ENCODE measurements around the gene STPG1. TPM values are rescaled to one million over a fixed set of nuclear protein-coding genes. Genes with fewer than 3 reads are reported as not detected.

STPG1 gene
- total RNA-seq, 1 donor from 2014 or later: 16.7 TPM

GRCh38 chr1:24443241-24443656 is 29.7 kb upstream of the STPG1 start:
- DNase-seq (ENCODE audit: low spot score, unreplicated experiment): no peak
- Mint-ChIP-seq H3K4me3 (ENCODE audit: low read depth) (no peak overlapping the region), H3K9me3 (ENCODE audit: low read depth) (no peaks in the 10 kb centered on the region), H3K4me1 (ENCODE audit: low read depth) (peaks cover 9% of the 10 kb centered on the region), H3K36me3 (ENCODE audit: insufficient read depth) (peaks cover 7% of the 10 kb centered on the region), H3K27me3 (no peaks in the 10 kb centered on the region), H3K27ac (no peak overlapping the region)
- TF ChIP-seq, protein P1, sequence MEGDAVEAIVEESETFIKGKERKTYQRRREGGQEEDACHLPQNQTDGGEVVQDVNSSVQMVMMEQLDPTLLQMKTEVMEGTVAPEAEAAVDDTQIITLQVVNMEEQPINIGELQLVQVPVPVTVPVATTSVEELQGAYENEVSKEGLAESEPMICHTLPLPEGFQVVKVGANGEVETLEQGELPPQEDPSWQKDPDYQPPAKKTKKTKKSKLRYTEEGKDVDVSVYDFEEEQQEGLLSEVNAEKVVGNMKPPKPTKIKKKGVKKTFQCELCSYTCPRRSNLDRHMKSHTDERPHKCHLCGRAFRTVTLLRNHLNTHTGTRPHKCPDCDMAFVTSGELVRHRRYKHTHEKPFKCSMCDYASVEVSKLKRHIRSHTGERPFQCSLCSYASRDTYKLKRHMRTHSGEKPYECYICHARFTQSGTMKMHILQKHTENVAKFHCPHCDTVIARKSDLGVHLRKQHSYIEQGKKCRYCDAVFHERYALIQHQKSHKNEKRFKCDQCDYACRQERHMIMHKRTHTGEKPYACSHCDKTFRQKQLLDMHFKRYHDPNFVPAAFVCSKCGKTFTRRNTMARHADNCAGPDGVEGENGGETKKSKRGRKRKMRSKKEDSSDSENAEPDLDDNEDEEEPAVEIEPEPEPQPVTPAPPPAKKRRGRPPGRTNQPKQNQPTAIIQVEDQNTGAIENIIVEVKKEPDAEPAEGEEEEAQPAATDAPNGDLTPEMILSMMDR (IDR thresholded peaks at IDR 0.05; ENCODE audit: unreplicated experiment): no peak

DNA sequence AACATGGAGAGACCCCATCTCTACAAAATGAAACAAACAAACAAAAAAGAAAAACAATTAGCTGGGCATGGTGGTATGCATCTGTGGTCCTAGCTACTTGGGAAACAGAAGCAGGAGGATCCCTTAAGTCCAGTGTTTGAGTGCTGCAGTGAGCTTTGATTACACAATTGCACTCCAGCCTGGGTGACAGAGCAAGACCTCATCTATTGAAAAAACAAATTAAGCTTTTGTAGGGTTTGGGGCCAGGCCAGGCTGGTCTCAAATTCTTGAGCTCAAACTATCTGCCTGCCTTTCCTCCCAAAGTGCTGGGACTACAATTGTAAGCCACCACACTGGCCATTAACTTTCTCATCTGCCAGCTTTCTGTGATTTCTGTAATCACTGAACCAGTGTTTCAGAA is 29.2 kb upstream of the STPG1 start:
- Mint-ChIP-seq H3K4me3 (ENCODE audit: low read depth) (no peak overlapping the region), H3K4me1 (ENCODE audit: low read depth) (peaks cover 9% of the 10 kb centered on the region), H3K9me3 (ENCODE audit: low read depth) (no peaks in the 10 kb centered on the region), H3K36me3 (ENCODE audit: insufficient read depth) (peaks cover 7% of the 10 kb centered on the region), H3K27ac (no peak overlapping the region), H3K27me3 (no peaks in the 10 kb centered on the region)
- TF ChIP-seq, protein P1 (IDR thresholded peaks at IDR 0.05; ENCODE audit: unreplicated experiment): no peak
- no peak for DNase-seq (ENCODE audit: low spot score, unreplicated experiment)

DNA sequence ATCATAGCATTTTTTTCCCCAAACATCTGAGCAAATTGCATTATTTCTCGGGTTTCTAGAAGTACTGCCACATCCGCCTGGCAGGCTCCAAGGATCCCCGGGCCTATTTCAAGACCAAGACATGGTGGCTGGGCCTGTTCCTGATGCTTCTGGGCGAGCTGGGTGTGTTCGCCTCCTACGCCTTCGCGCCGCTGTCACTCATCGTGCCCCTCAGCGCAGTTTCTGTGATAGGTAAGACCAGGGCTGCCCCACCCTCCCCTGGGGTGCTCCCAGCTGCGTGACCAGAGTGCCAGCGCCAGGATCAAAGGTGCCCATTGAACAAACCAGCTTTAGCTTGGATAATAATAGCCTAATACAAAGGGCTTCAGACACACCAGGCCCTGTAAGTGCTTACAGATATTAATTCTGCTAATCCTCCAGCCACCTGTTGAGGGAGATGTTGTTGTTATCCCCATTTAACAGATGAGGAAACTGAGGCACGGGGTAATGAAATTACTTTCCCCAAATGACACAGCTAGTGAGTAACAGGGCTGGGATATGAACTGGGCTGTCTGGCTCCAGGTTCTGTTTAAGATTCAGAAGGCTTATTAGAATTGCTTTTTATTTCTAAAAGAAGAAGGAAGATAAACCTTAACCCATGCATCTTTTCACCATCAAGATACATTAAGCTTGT is 28.6 kb upstream of the STPG1 start:
- peaks cover 9% of the 10 kb centered on the region for H3K4me1 Mint-ChIP-seq (ENCODE audit: low read depth)
- peaks cover 7% of the 10 kb centered on the region for H3K36me3 Mint-ChIP-seq (ENCODE audit: insufficient read depth)
- H3K27me3 Mint-ChIP-seq: no peaks in the 10 kb centered on the region
- DNase-seq (ENCODE audit: low spot score, unreplicated experiment): no peak
- H3K9me3 Mint-ChIP-seq (ENCODE audit: low read depth): no peaks in the 10 kb centered on the region
- no peak overlapping the region for H3K4me3 Mint-ChIP-seq (ENCODE audit: low read depth)
- H3K27ac Mint-ChIP-seq: no peak overlapping the region
- TF ChIP-seq, protein P1 (IDR thresholded peaks at IDR 0.05; ENCODE audit: unreplicated experiment): no peak

DNA sequence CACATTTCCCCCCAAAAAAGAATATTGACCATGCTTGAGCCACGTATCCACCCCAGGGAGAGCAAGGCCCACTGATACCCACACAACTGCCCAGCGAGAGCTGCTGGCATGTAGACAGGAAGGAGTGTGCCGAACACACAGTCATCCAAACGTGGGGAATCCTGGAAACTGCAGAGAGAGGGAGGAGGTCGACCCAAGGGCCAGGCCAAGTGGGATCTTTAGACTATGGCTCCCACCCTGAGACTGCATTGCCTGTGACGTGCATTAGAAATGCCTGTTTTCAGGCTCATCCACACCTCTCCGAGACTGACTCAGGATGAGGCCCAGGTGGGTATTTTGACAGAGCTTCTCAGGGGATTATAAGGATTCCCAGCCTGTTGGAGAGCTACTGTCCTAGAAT is 27.9 kb upstream of the STPG1 start:
- no peak for DNase-seq (ENCODE audit: low spot score, unreplicated experiment)
- TF ChIP-seq, protein P1 (IDR thresholded peaks at IDR 0.05; ENCODE audit: unreplicated experiment): no peak
- H3K4me1 Mint-ChIP-seq (ENCODE audit: low read depth): peaks cover 9% of the 10 kb centered on the region
- peaks cover 5% of the 10 kb centered on the region for H3K36me3 Mint-ChIP-seq (ENCODE audit: insufficient read depth)
- no peaks in the 10 kb centered on the region for H3K27me3 Mint-ChIP-seq
- no peak overlapping the region for H3K4me3 Mint-ChIP-seq (ENCODE audit: low read depth)
- H3K27ac Mint-ChIP-seq: no peak overlapping the region
- no peaks in the 10 kb centered on the region for H3K9me3 Mint-ChIP-seq (ENCODE audit: low read depth)

- H3K36me3 Mint-ChIP-seq (ENCODE audit: insufficient read depth): peaks cover 2% of the 10 kb centered on the region
- no peaks in the 10 kb centered on the region for H3K27me3 Mint-ChIP-seq
- H3K27ac Mint-ChIP-seq: no peak overlapping the region
- peaks cover 9% of the 10 kb centered on the region for H3K4me1 Mint-ChIP-seq (ENCODE audit: low read depth)
- DNase-seq (ENCODE audit: low spot score, unreplicated experiment): no peak
- H3K4me3 Mint-ChIP-seq (ENCODE audit: low read depth): no peak overlapping the region
- TF ChIP-seq, protein P1 (IDR thresholded peaks at IDR 0.05; ENCODE audit: unreplicated experiment): no peak
- no peaks in the 10 kb centered on the region for H3K9me3 Mint-ChIP-seq (ENCODE audit: low read depth)
Observed at GRCh38 chr1:24440436-24440835, 26.9 kb upstream of the STPG1 start.
